ENCODE measurements around the gene CACNA2D3. TPM values are rescaled to one million over a fixed set of nuclear protein-coding genes. Genes with fewer than 3 reads are reported as not detected.

The CACNA2D3 gene
- polyA plus RNA-seq, 3 donors: 8.3 to 21.5 (median 10.4) TPM

DNA sequence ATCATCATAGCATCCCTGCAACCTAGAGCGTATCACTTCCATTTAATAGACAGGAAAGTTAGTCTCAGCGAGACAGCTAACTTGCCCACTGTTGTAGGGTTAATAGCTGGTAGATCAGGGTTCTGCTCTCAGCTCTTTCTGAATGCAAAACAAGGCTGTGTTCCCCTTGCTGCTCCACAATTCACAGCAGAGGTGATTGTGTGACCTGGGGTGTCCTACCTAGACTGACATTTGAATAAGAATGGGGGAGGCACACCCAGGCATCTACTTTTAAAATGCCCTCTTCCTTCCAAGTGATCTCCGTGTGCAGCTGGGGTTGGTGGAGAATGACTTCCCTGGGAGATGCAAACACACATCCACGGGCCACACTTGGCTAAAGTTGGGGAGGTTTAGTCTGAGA lies 43.0 kb upstream of the CACNA2D3 start:
- Mint-ChIP-seq H3K27me3 (ENCODE audit: low read depth in 3 of 3) (peaks cover 4 to 23% (median 18%) of the 10 kb centered on the region in 3 donors), H3K27ac (no peak overlapping the region), H3K4me1 (no peaks in the 10 kb centered on the region), H3K36me3 (no peaks in the 10 kb centered on the region), H3K9me3 (peaks cover 0 to 3% (median 0%) of the 10 kb centered on the region in 7 donors), H3K4me3 (no peak overlapping the region)
- H3K4me1 ChIP-seq (ENCODE audit: control insufficient read depth in 1 of 2, insufficient read depth in 2 of 2, low read length in 2 of 2): no peaks in the 10 kb centered on the region
- H3K79me2 ChIP-seq (ENCODE audit: insufficient read depth, low read length): no peaks in the 10 kb centered on the region
- no peaks in the 10 kb centered on the region for H3K9me3 ChIP-seq (replicated peaks in 1 of 2; ENCODE audit: control insufficient read depth in 1 of 2, insufficient read depth in 1 of 2, low read length in 2 of 2)
- DNase-seq: no peak
- no peak overlapping the region for H2AFZ ChIP-seq (ENCODE audit: insufficient read depth, low read depth, low read length, poor library complexity, severe bottlenecking)
- H3K36me3 ChIP-seq (replicated peaks in 1 of 2; ENCODE audit: control insufficient read depth in 1 of 2, insufficient read depth in 2 of 2, low read length in 2 of 2): no peaks in the 10 kb centered on the region
- no peak overlapping the region for H3K4me2 ChIP-seq (replicated peaks; ENCODE audit: extremely low read depth, low read length, poor library complexity, severe bottlenecking)
- intact Hi-C loops (cut with micrococcal nuclease): no loop called here
- WGBS (ENCODE audit: insufficient coverage): no CpG with 5 or more reads among the region's 4 CpGs
- no peak overlapping the region for H3K9ac ChIP-seq (ENCODE audit: insufficient read depth, low read length, poor library complexity, severe bottlenecking)
- TF ChIP-seq, protein P1, sequence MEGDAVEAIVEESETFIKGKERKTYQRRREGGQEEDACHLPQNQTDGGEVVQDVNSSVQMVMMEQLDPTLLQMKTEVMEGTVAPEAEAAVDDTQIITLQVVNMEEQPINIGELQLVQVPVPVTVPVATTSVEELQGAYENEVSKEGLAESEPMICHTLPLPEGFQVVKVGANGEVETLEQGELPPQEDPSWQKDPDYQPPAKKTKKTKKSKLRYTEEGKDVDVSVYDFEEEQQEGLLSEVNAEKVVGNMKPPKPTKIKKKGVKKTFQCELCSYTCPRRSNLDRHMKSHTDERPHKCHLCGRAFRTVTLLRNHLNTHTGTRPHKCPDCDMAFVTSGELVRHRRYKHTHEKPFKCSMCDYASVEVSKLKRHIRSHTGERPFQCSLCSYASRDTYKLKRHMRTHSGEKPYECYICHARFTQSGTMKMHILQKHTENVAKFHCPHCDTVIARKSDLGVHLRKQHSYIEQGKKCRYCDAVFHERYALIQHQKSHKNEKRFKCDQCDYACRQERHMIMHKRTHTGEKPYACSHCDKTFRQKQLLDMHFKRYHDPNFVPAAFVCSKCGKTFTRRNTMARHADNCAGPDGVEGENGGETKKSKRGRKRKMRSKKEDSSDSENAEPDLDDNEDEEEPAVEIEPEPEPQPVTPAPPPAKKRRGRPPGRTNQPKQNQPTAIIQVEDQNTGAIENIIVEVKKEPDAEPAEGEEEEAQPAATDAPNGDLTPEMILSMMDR (IDR thresholded peaks at IDR 0.05): no peak
- no peak overlapping the region for H3K27ac ChIP-seq (ENCODE audit: low read depth in 1 of 2, low read length in 2 of 2)
- no peaks in the 10 kb centered on the region for H4K20me1 ChIP-seq (ENCODE audit: insufficient read depth, low read length)
- H3K27me3 ChIP-seq (ENCODE audit: control insufficient read depth in 2 of 2, insufficient read depth in 2 of 2, low read length in 2 of 2): peaks cover 2 to 4% of the 10 kb centered on the region in 2 donors
- H3K4me3 ChIP-seq (replicated peaks in 1 of 3; ENCODE audit: low read depth in 2 of 3, low read length in 3 of 3): no peak overlapping the region

DNA sequence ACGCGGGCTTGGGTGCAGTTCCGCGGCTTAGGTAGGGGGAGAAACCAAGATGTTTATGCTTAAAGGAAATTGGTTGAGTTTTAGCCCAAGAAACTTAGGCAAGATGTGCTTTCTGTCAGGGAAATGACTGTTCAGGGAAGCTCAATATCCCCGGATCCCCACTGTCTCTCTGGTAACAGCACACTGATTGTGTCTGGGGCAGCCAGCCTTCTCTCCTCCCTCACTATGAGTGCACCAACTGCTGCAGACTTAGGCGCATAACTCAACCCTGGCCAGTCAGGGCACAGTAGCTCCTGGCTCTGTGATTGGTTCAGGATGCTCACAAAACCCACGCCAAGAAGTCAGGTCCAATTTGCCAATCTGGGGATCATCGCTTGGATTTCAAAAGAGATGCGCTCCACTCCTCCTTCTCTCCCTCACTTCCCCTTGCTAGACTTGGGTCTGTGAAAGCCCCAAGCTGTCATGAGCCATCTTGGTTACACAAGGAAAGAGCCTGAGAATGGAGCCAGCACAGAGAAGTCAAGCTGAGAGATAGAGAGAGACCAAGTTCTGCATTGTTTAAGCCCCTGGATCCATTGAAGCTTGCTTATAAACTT lies 42.5 kb upstream of the CACNA2D3 start:
- no peaks in the 10 kb centered on the region for H3K4me1 Mint-ChIP-seq
- H3K27ac Mint-ChIP-seq: no peak overlapping the region
- H4K20me1 ChIP-seq (ENCODE audit: insufficient read depth, low read length): no peaks in the 10 kb centered on the region
- 53% methylated on average over 7 of the region's 9 CpGs for whole genome bisulfite sequencing (ENCODE audit: insufficient coverage)
- H3K4me3 Mint-ChIP-seq: peak overlapping the region in 1 of 2 donors; percentile 16
- intact Hi-C loops (cut with micrococcal nuclease): no loop called here
- no peaks in the 10 kb centered on the region for H3K4me1 ChIP-seq (ENCODE audit: control insufficient read depth in 1 of 2, insufficient read depth in 2 of 2, low read length in 2 of 2)
- H3K4me2 ChIP-seq (replicated peaks; ENCODE audit: extremely low read depth, low read length, poor library complexity, severe bottlenecking): no peak overlapping the region
- peaks cover 0 to 3% (median 0%) of the 10 kb centered on the region in 7 donors for H3K9me3 Mint-ChIP-seq
- no peak overlapping the region for H3K9ac ChIP-seq (ENCODE audit: insufficient read depth, low read length, poor library complexity, severe bottlenecking)
- H3K4me3 ChIP-seq (replicated peaks in 1 of 3; ENCODE audit: low read depth in 2 of 3, low read length in 3 of 3): no peak overlapping the region
- no peaks in the 10 kb centered on the region for H3K9me3 ChIP-seq (replicated peaks in 1 of 2; ENCODE audit: control insufficient read depth in 1 of 2, insufficient read depth in 1 of 2, low read length in 2 of 2)
- peaks cover 2 to 4% of the 10 kb centered on the region in 2 donors for H3K27me3 ChIP-seq (ENCODE audit: control insufficient read depth in 2 of 2, insufficient read depth in 2 of 2, low read length in 2 of 2)
- H3K27ac ChIP-seq (ENCODE audit: low read depth in 1 of 2, low read length in 2 of 2): no peak overlapping the region
- H3K36me3 ChIP-seq (replicated peaks in 1 of 2; ENCODE audit: control insufficient read depth in 1 of 2, insufficient read depth in 2 of 2, low read length in 2 of 2): no peaks in the 10 kb centered on the region
- no peak overlapping the region for H2AFZ ChIP-seq (ENCODE audit: insufficient read depth, low read depth, low read length, poor library complexity, severe bottlenecking)
- TF ChIP-seq, protein P1 (IDR thresholded peaks at IDR 0.05): no peak
- peaks cover 4 to 23% (median 14%) of the 10 kb centered on the region in 3 donors for H3K27me3 Mint-ChIP-seq (ENCODE audit: low read depth in 3 of 3)
- no peaks in the 10 kb centered on the region for H3K36me3 Mint-ChIP-seq
- DNase-seq: no peak
- H3K79me2 ChIP-seq (ENCODE audit: insufficient read depth, low read length): no peaks in the 10 kb centered on the region

Data from CD14-positive monocyte (primary cell).